Stimulated activated naive CD4-positive, alpha-beta T cell (primary cell): ENCODE measurements around the gene GPSM1.

ENCODE experiments used
- DNase-seq, 6 experiments: peaks; one replicate each; lab custom pipeline; 2025; lab: John Stamatoyannopoulos, UW

The GPSM1 gene

DNA sequence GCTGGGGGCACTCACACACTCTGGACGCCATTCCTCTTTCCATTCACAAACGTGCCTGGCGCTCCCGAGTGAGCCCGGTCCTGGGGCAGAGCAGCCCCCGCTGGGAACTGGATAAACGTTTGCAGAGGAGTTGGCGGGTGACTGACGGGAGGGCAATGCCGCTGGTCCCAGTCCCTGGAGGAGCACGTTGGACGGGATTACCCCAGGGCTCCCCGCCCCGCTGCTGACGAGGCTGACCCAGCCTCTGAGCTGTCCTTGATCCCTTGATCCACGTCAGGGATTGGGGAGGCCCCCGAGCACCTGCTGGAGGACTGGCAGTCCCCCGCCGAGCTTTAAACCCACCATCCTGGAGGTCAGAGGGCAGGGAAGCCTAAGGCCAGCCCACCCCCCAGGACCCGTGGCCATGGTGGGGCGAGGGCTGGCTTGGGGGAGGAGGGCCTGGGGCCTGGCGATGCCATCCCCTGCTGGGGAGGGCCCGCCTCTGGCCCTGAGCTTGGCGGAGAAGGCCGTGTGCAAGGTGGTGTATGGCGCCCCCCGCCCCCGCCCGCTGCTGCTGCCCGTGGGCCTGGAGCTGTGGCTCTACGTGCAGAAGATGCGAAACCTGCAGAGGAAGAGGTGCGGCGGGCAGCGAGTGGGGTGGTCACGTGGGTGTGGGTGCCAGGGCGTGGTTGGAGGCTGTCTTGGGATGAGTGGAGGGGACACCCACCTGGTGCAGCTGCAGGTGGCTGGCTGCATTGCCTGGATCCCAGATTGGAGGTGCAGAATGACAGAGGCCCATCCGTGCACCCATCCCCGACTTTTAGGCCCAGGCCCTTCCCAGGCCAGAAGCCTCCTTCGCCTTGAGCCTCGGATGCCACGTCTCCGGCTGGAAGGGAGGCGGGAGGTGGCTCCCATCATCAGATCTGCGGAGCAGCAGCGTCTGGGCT lies 4.5 kb downstream of the GPSM1 start:
- DNase-seq, result no peak

DNA sequence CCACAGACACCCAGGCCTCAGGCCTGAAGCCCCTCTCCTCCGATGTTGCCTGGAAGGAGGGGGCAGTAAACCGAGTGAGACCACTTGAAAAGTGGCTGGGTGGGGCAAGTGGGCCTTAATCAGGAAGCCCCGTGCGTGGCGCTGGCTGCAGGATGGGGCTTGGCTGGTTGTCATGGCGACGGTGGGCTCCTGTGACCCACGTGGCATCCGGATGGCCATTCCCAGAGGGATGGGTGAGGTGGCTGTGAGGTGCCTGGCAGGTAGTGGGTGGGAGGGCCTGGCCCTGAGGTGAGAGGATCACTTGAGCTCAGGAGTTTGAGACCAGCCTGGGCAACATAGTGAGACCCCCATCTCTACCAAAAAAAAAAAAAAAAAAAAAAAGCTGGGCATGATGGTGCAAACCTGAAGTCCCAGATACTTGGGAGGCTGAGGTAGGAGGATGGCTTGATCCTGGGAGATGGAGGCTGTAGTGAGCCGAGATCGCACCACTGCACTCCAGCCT lies 5.2 kb downstream of the GPSM1 start:
- DNase-seq, result no peak

DNA sequence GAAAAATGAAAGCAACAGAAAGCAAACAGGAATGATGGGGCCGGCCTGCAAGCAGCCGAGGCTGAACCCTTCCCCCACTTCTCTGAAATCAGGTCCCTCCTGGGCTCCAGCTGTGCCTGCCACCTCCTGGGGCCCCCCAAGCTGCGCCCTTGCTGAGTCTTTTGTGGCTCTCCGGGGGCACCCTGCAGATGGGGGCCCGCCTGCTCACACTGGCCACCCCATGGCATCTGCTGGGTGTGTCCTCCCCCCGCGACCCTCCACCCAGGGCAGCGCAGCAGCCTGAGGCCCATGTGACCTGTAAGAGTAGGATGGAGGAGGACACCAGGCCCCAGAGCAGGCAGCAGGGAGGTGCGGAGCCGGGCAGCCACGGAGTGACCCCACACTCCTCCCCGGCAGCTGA lies 5.7 kb downstream of the GPSM1 start:
- no peak for DNase-seq

DNA sequence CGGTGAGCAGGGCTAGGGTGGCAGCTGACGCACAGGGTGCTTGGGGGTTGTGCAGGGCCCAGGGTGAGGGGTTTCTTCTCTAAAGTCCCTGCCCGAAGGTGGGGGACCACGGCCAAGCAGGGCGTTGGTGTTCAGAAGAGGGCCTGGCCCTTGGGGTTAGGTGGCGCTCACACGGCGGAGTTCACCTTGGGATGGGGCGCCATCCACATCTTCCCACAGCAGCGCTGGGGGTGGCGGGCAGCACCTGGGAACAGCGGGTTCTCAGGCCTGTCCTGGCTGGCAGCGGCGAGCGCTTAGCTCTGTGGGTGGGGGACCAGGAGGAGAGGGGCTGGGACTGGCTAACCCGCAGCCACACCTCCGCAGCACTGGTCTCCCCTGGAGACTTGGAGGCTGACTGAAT lies 6.1 kb downstream of the GPSM1 start:
- no peak for DNase-seq

DNA sequence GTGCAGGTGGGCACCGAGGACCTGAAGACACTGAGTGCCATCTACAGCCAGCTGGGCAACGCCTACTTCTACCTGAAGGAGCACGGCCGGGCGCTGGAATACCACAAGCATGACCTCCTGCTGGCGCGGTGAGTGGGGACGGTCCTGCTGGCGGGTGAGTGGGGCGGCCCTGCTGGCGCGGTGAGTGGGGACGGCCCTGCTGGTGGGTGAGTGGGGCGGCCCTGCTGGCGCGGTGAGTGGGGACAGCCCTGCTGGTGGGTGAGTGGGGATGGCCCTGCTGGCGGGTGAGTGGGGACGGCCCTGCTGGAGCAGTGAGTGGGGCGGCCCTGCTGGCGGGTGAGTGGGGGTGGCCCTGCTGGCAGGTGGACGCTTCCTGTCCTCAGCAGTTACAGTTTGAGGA lies 7.2 kb downstream of the GPSM1 start:
- DNase-seq, result no peak

DNA sequence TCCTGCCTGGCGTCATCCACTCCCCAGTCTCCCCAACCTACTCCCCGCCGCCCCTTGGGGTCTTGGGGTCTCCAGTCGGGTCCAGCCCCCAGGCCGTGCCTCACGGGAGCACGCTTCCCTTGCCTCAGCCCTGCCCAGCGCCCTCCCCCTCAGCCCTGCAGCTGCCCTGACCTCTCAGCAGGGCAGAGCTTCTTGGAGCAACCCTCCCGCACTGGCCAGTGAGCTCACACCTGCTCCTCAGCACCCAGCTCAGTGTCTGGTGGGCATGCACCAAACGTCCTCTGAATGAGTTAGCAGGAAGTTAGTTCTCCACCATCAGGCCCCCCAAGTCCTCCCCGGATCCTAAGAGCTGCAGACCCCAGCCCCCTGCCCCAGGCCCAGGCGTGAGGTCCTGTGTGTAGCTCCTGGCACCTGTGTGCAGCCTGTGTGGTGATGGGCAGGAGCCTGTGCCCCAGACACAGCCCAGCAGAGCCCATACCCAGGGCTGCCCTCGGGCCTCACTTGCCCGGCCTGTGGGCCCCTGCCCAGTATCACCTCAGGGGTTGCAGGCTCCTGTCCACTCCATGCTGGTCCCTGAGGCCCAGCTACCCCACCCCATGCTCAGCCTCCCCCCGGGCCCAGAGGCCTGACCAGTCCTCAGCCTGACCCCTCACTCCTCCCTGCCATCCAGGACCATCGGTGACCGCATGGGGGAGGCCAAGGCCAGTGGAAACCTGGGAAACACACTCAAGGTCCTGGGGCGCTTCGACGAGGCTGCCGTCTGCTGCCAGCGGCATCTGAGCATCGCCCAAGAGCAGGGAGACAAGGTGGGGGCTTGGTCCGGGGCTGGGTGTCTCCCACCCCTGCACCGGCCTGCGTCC lies 8.2 kb downstream of the GPSM1 start:
- no peak for DNase-seq

DNA sequence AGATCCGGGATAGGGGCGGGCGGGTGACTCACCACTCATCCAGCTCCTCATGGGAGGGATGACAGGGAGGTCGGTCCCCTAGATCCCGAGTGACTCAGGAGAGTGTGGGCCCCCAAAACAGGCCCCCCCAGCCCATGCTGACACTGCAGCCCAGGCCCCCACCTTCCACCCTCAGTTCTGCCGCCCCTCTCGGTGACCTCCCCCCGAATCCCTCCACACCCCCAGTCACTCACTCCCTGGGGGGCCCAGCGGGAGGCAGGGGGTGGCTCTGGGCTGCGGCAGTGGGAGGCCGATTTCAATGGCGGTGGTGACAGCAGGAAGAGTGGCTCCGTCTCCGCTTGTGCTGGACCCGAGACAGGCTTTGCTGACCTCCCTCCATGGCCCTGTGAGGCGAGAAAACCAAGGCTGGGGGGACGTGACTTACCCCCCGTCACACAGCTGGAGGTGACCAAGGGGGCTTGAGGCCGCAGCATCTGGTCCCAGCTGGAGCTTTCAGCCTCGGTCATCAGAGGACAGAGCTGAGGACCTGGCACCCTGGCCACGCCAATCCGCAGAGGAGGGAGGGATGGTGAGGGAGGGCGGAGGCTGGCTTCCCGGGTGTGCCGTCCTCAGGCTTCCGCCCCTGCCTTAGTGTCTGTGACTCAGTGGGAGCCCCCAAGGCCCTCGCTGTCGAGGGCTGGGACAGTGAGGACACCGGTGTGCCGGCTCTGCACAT lies 9.0 kb downstream of the GPSM1 start:
- DNase-seq, result no peak

DNA sequence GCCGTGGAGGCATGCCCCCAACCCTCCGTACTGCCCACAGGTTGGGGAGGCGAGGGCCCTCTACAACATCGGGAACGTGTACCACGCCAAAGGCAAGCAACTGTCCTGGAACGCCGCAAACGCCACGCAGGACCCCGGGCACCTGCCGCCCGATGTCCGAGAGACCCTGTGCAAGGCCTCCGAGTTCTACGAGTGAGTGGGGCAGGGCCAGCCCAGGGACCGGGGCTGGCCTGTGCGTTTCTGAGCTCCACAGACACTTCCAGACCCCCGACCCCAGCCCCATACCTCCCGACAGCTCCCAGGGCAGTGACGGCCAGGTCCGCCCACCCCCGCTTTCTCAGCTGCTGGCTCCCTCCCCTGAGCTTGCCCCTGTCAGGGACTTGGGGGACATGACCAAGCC lies 9.5 kb downstream of the GPSM1 start:
- DNase-seq, result no peak

DNA sequence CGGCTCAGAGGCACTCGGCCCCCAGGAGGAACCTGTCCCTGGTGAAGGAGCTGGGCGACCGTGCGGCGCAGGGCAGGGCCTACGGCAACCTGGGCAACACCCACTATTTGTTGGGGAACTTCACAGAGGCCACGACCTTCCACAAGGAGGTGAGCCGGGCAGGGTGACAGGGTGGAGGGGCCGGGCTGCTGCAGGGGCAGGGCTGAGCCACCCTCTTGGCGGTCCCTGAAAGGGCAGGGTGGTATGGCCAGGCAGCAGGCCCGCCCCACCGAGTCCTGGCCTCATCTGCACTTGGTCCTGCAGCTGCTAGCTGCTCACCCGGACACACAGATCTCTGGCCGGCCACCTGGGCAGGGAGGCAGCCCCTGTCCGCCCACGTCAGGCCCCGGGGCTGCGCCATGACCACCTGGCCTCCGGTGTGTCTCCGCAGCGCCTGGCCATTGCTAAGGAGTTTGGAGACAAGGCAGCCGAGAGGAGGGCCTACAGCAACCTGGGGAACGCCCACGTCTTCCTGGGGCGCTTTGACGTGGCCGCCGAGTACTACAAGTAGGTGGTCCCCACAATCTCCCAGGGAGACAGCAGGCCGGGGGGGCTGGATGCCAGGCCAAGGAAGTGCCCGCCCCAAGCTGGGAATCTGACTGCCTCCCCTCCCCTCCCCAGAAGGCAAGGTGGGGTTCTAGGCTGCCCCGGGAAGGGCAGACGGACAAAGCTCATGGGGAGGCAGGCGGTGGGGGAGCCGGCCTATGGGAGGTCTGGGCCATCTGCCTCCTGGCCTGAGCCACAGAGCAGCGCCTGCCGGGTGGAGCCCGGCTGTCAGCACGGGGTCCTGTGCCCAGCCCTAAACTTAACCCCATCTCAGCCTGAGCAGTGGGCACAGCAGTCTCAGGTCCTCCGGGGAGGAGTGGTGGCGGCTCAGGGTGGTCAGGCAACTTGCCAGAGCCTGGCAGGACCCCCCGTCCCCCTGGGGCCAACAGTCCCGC lies 10.4 kb downstream of the GPSM1 start:
- DNase-seq, result no peak

DNA sequence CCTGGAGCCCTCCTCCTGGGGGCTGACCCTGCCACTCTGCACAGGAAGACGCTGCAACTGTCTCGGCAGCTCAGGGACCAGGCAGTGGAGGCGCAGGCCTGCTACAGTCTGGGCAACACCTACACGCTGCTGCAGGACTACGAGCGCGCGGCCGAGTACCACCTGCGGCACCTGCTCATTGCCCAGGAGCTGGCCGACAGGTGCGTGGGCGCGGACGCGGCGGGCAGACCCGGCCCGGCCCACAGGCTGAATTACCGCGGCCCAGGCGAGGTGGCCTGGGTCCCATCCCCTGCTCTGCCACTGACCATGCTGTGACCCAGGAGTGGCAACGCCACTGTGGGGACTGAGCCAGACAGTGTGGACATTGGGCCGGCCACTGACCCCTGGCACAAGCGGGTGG lies 11.2 kb downstream of the GPSM1 start:
- no peak for DNase-seq

DNA sequence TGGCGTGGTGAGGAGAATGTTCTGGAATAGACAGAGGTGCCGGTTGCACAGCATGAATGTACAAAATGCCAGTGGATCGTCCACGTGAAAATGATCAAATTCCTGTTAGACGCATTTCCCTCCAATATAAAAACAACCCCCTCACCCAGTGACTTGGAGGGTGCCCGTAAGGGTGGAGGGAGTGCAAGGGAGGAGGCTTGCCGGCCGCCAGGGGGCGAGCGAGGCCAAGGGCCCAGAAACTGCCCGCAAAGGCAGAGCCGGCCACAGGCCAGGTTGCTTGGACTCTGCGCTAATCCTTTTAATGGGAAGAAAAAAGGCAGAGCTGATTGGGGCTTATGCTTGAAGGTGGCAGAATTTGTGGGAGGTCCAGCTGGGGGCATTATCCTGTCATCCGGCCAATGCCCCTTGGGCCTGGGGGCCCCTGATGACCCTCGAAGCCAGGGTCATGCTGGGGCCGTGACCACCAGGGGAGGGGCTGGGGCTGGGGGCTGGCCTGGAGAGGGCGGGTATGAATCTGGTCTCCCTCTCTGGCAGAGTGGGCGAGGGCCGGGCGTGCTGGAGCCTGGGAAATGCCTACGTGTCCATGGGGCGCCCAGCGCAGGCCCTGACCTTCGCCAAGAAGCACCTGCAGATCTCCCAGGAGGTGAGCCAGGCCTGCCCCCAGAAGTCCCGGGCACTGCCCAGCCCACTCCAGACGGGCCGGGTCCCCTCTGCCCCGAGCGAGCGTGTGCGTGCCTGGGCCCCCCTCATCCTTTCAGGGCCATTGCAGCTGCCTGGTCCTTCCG lies 12.0 kb downstream of the GPSM1 start:
- DNase-seq, result no peak

DNA sequence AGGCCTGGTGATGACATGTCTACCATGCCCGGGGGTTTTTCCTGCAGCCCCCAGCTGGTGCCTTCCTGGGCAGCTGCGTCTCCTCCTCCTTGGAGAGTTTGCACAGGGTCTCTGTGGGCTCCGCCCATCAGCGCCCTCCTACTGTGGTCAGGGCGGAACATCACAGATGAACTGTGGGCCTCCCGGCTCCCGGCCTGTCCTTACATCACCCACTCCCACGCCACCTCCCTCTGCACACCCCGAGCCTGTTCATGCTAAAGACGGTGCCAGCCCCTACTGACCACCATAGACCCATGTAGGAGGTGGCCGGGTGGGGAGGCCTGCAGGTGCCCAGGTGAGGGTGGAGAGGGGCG lies 12.6 kb downstream of the GPSM1 start:
- DNase-seq, result no peak

DNA sequence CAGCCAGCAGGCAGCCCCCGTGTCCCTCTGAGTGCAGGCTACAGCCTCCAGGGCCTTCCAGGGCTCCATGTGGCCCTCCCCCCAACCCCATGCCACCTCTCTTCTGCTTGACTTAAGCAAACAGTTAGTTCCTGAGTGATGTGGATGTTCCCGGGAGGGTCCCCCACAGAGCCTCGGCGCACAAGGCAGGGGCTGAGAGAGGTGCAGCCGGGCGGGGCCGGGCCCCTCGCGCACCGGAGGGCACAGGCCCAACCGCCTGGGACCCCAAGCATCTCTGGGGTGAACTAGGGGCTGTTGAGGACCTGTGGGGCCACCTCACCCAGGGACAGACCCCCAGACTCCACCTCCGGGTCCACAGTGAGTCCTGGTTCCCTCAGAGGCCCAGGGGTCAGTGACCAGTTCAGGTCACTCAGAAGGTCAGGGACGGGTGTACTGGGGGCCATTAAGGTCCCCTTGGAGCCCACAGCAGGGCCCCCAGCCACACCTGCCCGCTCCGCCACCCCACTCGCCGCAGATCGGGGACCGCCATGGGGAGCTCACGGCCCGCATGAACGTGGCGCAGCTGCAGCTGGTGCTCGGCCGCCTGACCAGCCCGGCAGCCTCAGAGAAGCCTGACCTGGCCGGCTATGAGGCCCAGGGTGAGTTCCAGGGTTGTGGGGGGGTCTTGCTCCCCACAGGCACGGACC lies 13.2 kb downstream of the GPSM1 start:
- DNase-seq, result no peak

DNA sequence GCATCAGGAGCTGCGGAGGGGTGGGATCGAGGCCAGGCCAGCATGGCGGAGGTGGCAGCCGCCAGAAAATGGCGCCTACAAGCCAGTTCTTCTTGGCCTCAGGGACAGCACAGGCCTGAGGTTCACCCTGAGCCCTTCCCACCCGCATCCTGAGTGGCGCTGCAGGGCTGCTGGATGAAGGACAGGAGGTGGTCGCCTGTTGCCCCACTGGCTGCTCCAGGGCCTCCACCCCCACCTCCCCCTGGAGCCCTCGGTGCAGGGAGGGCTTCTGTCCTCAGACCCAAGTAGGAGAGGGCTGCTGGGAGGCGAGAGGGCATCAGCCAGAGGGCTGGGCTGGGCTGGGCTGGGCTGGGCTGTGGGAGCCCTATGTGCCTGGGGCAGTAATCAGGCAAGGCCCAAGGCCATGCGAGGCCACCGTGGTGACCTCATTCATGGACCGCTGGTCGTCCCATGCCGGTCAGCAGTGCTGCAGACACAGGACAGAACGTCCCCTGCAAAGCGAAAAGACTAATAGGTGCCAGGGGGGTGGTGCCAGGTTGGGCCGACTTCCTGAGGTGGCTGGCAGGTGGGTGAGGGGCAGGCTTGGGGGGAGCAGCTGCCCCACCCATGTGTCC lies 13.8 kb downstream of the GPSM1 start:
- DNase-seq, result no peak

DNA sequence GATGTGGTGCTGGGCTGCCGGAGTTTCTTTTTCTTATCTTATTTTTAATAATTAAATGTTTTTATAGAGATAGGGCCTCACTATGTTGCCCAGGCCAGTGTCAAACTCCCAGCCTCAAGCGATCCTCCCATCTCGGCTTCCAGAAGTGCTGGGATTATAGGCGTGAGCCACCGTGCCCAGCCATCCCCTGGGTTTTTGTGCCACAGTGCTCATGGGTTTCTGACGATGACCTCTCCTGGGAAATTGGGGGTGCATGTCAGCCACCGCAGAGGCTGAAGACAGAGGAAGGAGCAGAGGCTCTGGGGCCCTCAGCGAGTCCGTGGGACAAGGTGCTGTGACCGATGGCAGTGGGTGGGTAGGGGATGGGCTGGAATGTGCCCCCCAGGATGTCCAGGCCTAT lies 14.4 kb downstream of the GPSM1 start:
- no peak for DNase-seq

DNA sequence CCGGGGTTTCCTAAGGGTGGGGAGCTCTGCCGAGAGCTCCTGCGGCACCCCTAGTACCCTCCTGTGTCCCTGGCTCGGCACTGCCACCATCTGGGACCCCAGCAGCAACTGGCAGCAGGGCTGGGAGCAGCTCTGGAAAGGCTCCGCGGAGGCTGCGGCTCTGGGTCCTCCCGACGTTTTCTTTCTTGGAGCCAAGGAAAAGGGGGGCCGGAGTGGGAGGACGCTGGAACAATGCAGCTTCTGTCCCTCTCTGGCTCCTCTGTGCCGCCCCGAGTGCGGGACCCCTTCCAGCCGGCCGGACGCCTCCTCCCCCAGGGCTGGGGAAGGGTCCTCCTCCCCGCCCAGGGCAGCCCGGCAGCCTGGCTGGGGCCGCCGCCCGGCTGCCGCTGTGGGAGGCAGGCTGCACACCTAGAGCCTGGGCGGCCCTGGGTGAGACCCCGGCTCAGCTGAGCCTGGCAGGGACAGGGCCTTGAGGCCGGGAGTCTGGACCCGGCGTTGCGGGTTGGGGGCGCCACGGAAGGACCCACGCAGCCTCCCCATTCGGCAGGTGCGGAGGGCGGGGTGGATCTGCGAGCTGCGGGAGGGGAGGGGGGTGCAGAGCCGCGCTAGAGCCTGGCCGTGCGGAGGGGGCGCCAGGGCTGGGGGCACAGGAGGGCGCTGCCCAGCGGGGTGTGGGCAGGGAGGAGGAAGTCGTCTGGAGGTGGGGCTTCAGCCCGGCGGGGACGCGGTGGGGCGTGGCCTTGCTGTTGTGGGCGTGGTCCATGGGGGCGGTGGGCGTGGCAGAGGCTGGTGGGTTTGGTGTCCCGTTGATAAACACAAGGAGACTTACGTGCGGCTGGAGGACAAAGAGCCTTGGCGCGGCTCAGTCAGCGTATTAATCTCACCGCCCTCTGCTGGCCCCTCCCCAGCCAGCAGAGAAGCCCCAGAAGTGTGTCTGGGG lies 15.1 kb downstream of the GPSM1 start:
- peak; percentile 5 to 45 (median 38) for DNase-seq

DNA sequence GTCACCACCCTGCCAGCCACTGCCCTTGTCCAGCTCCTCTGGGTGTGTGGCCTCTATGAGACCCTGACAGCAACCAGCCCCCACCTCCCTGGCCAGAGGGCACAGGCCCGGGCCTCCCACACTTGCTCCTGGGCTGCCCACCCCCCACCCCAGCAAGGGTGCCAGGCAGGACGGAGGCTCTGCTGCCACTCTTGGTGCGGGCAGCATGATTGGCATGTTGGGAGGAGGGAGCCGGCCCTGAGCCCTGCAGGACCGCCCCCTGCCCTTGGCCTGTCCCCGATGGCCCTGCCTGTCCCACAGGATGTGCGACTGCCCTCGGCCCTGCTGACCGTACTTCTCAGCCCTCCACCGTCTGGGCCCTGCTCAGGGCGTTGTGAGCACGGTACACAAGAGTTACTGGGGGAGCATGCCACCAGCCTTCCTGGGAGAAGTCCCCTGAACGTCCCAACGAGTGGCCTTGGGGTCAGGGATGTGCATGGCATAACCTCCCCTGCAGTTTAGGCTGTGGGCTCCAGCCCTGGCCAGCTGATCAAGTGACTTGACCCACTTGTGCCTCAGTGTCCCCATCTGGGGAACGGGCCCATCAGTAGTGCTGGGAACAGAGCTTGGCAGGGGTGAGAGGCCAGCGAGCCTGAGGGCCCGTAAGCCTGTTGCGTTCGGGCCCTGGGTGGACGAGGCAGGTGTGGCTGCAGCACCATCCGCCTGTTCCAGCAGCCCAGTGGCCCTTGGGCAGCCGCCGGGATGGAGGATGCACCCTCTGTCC lies 16.0 kb downstream of the GPSM1 start:
- no peak for DNase-seq
